Measurements from ENCODE around the gene RGS12.

- TF ChIP-seq CTCF (conservative IDR thresholded peaks at IDR 0.05), result no peak
- no peak for TF ChIP-seq ZFX (IDR thresholded peaks at IDR 0.05)
Measured at GRCh38 chr4:3311489-3312171, 18.8 kb downstream of the RGS12 start.

All from C4-2B (cell line).